Right renal pelvis (tissue), 4 donors: ENCODE measurements around the gene CABP2. TPM values are rescaled to one million over a fixed set of nuclear protein-coding genes. Genes with fewer than 3 reads are reported as not detected.
"Not testable (repeated sequence)": the region's sequence is repeated elsewhere in the genome, so short reads cannot be mapped to it uniquely, and the experiment has no call there.

Source experiments
- DNase-seq, 4 donors: peaks; one replicate each; pipeline ENCODE4 v3.0.0-alpha.2; 2013; ENCODE audit warnings: low read depth in 4 of 4, low spot score in 3 of 4, missing footprints in 1 of 4
- polyA plus RNA-seq, 4 donors: library from polyadenylated mRNA; unstranded; fragments of 120-200 nt; gene quantifications; one replicate each; pipeline ENCODE4 v1.2.1, GENCODE V29; 2013; ENCODE audit not compliant: insufficient read length in 4 of 4

The CABP2 gene
- polyA plus RNA-seq, 4 donors, result 0.19 to 0.61 TPM; not detected in 2

GRCh38 chr11:67539550-67539949 is 16.3 kb upstream of the CABP2 start:
- no peak for DNase-seq

- no peak for DNase-seq
Measured at GRCh38 chr11:67538823-67539505, 15.7 kb upstream of the CABP2 start.

GRCh38 chr11:67538306-67538705 is 15.1 kb upstream of the CABP2 start:
- DNase-seq, result no peak

- DNase-seq, result no peak
Measured at GRCh38 chr11:67535561-67535960, 12.3 kb upstream of the CABP2 start.

- DNase-seq, result no peak
Measured at GRCh38 chr11:67534070-67534679, 10.9 kb upstream of the CABP2 start.

GRCh38 chr11:67532889-67533288 is 9.6 kb upstream of the CABP2 start:
- DNase-seq, result no peak

- DNase-seq, result no peak
Measured at GRCh38 chr11:67530282-67530592, 7.0 kb upstream of the CABP2 start.

- no peak for DNase-seq
Measured at GRCh38 chr11:67528376-67528775, 5.1 kb upstream of the CABP2 start.

GRCh38 chr11:67525275-67525976 is 2.2 kb upstream of the CABP2 start:
- no peak for DNase-seq

- DNase-seq, result no peak
Measured at GRCh38 chr11:67524480-67524808, 1.2 kb upstream of the CABP2 start.

GRCh38 chr11:67523556-67524479 is 572 bp upstream of the CABP2 start:
- no peak for DNase-seq

- DNase-seq, result no peak
Measured at GRCh38 chr11:67522338-67522737, 908 bp downstream of the CABP2 start.

GRCh38 chr11:67521924-67522323 is 1.3 kb downstream of the CABP2 start:
- no peak for DNase-seq

GRCh38 chr11:67520856-67521824 is 2.1 kb downstream of the CABP2 start:
- DNase-seq, result no peak

- no peak for DNase-seq
Measured at GRCh38 chr11:67519726-67520125, 3.5 kb downstream of the CABP2 start.

GRCh38 chr11:67517784-67518552 is 5.3 kb downstream of the CABP2 start:
- DNase-seq, result no peak

GRCh38 chr11:67516806-67517205 is 6.4 kb downstream of the CABP2 start:
- no peak for DNase-seq

GRCh38 chr11:67514116-67514515 is 9.1 kb downstream of the CABP2 start:
- DNase-seq, result no peak

- not testable (repeated sequence) for DNase-seq
Measured at GRCh38 chr11:67511558-67511957, 11.7 kb downstream of the CABP2 start.
